Neural cell (in vitro differentiated cells): ENCODE measurements around the gene EPB41.

Experiments used
- EZH2 ChIP-seq: fragments of 200-600, 300-800 bp; shearing (Covaris generic), sonication (generic); IDR thresholded peaks from 2 replicates; pipeline ENCODE4 v1.6.1; 2014; ENCODE audit warnings: antibody characterized with exemption, low read length, borderline replicate concordance, mild to moderate bottlenecking; ENCODE audit not compliant: insufficient read depth, poor library complexity, severe bottlenecking
- MXI1 ChIP-seq: fragments of 450-650 bp; conservative IDR thresholded peaks from 2 replicates; pipeline ENCODE4 v1.6.1; 2014; ENCODE audit warnings: antibody characterized with exemption, mild to moderate bottlenecking; ENCODE audit not compliant: poor library complexity, severe bottlenecking
- POLR2AphosphoS5 ChIP-seq: IDR thresholded peaks from 2 replicates; pipeline ENCODE4 v1.6.1; 2012
- TF ChIP-seq, protein P1 (sequence below): fragments of 450-650 bp; IDR thresholded peaks from 2 replicates; pipeline ENCODE4 v1.5.1; 2014; ENCODE audit warnings: antibody characterized with exemption, mild to moderate bottlenecking, moderate library complexity; ENCODE audit not compliant: poor library complexity, severe bottlenecking
- TF ChIP-seq, protein P2 (sequence below): IDR thresholded peaks from 2 replicates; pipeline ENCODE4 v1.6.1; 2012; ENCODE audit warnings: borderline replicate concordance

- TF ChIP-seq POLR2AphosphoS5 (no peak), EZH2 (no peak), MXI1 (no peak)
- TF ChIP-seq, protein P1, sequence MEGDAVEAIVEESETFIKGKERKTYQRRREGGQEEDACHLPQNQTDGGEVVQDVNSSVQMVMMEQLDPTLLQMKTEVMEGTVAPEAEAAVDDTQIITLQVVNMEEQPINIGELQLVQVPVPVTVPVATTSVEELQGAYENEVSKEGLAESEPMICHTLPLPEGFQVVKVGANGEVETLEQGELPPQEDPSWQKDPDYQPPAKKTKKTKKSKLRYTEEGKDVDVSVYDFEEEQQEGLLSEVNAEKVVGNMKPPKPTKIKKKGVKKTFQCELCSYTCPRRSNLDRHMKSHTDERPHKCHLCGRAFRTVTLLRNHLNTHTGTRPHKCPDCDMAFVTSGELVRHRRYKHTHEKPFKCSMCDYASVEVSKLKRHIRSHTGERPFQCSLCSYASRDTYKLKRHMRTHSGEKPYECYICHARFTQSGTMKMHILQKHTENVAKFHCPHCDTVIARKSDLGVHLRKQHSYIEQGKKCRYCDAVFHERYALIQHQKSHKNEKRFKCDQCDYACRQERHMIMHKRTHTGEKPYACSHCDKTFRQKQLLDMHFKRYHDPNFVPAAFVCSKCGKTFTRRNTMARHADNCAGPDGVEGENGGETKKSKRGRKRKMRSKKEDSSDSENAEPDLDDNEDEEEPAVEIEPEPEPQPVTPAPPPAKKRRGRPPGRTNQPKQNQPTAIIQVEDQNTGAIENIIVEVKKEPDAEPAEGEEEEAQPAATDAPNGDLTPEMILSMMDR, result no peak
- TF ChIP-seq, protein P2, sequence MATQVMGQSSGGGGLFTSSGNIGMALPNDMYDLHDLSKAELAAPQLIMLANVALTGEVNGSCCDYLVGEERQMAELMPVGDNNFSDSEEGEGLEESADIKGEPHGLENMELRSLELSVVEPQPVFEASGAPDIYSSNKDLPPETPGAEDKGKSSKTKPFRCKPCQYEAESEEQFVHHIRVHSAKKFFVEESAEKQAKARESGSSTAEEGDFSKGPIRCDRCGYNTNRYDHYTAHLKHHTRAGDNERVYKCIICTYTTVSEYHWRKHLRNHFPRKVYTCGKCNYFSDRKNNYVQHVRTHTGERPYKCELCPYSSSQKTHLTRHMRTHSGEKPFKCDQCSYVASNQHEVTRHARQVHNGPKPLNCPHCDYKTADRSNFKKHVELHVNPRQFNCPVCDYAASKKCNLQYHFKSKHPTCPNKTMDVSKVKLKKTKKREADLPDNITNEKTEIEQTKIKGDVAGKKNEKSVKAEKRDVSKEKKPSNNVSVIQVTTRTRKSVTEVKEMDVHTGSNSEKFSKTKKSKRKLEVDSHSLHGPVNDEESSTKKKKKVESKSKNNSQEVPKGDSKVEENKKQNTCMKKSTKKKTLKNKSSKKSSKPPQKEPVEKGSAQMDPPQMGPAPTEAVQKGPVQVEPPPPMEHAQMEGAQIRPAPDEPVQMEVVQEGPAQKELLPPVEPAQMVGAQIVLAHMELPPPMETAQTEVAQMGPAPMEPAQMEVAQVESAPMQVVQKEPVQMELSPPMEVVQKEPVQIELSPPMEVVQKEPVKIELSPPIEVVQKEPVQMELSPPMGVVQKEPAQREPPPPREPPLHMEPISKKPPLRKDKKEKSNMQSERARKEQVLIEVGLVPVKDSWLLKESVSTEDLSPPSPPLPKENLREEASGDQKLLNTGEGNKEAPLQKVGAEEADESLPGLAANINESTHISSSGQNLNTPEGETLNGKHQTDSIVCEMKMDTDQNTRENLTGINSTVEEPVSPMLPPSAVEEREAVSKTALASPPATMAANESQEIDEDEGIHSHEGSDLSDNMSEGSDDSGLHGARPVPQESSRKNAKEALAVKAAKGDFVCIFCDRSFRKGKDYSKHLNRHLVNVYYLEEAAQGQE, result no peak
Measured at GRCh38 chr1:29011775-29012174, 97.4 kb downstream of the EPB41 start.
